H54 (cell line): ENCODE data around the gene KIF17.

Experiments
- DNase-seq: peaks from one replicate; pipeline ENCODE4 v3.0.0; 2011; ENCODE audit warnings: low spot score, mixed read lengths; ENCODE audit not compliant: insufficient read length
- FAIRE-seq: peaks from 3 replicates; lab custom pipeline; 2011; peaks lifted over from hg19 to GRCh38; lab: Jason Lieb, UNC
- POLR2A ChIP-seq: IDR thresholded peaks from 2 replicates; pipeline ENCODE4 v1.6.1; 2011; ENCODE audit warnings: low read depth, mild to moderate bottlenecking, low read length

Gene KIF17

GRCh38 chr1:20661207-20662109, 56.3 kb downstream of the KIF17 start, which contains the start of gene DDOST:
Gene DDOST (minus strand): TSS chr1:20661369. CDS start chr1:20661350, 19 bp downstream.
- FAIRE-seq (peak; percentile 80), DNase-seq (peak; percentile 92)
- TF ChIP-seq POLR2A = peak; percentile 50

GRCh38 chr1:20660847-20661206, 57.0 kb downstream of the KIF17 start:
- no peak for DNase-seq
- FAIRE-seq = no peak
- no peak for TF ChIP-seq POLR2A

GRCh38 chr1:20660363-20660762, 57.4 kb downstream of the KIF17 start:
- FAIRE-seq (no peak), DNase-seq (no peak)
- no peak for TF ChIP-seq POLR2A

GRCh38 chr1:20658166-20658915, 59.5 kb downstream of the KIF17 start:
- DNase-seq (no peak), FAIRE-seq (no peak)
- no peak for TF ChIP-seq POLR2A

- TF ChIP-seq POLR2A = no peak
- FAIRE-seq = no peak
- no peak for DNase-seq
These were observed 60.8 kb downstream of the KIF17 start for GRCh38 chr1:20657024-20657423.

GRCh38 chr1:20654104-20654690, 63.6 kb downstream of the KIF17 start:
- no peak for TF ChIP-seq POLR2A
- FAIRE-seq (no peak), DNase-seq (no peak)

GRCh38 chr1:20652300-20652699, 65.5 kb downstream of the KIF17 start:
- no peak for DNase-seq
- FAIRE-seq = no peak
- no peak for TF ChIP-seq POLR2A

- FAIRE-seq = no peak
- DNase-seq = no peak
- TF ChIP-seq POLR2A = no peak
These were observed 68.9 kb downstream of the KIF17 start for GRCh38 chr1:20648946-20649345.

GRCh38 chr1:20648438-20648837, 69.4 kb downstream of the KIF17 start:
- FAIRE-seq (no peak), DNase-seq (no peak)
- TF ChIP-seq POLR2A = no peak

GRCh38 chr1:20645414-20645813, 72.4 kb downstream of the KIF17 start:
- no peak for FAIRE-seq
- TF ChIP-seq POLR2A = no peak
- no peak for DNase-seq

GRCh38 chr1:20644416-20644815, 73.4 kb downstream of the KIF17 start:
- FAIRE-seq (no peak), DNase-seq (no peak)
- no peak for TF ChIP-seq POLR2A

GRCh38 chr1:20643080-20643479, 74.7 kb downstream of the KIF17 start:
- DNase-seq (no peak), FAIRE-seq (no peak)
- TF ChIP-seq POLR2A = no peak

GRCh38 chr1:20641975-20642374, 75.8 kb downstream of the KIF17 start:
- no peak for FAIRE-seq
- no peak for DNase-seq
- TF ChIP-seq POLR2A = no peak

GRCh38 chr1:20640183-20640597, 77.6 kb downstream of the KIF17 start:
- no peak for DNase-seq
- TF ChIP-seq POLR2A = no peak
- FAIRE-seq = no peak
